Neural progenitor cell (in vitro differentiated cells): ENCODE data around the gene NCAPG2.

Source experiments
- CTCF ChIP-seq: fragments of 200-600 bp; sonication (generic); IDR thresholded peaks from 2 replicates; pipeline ENCODE4 v1.5.1; 2017; ENCODE audit warnings: antibody characterized with exemption, mild to moderate bottlenecking
- EZH2 ChIP-seq: fragments of 200-600 bp; sonication (generic); IDR thresholded peaks from 2 replicates; pipeline ENCODE4 v1.6.1; 2017; ENCODE audit warnings: antibody characterized with exemption, mild to moderate bottlenecking, moderate library complexity

GRCh38 chr7:158733220-158733519 is 28.6 kb upstream of the NCAPG2 start:
- TF ChIP-seq CTCF (no peak), EZH2 (no peak)
